Measurements from ENCODE around the gene NECAB3. TPM values are rescaled to one million over a fixed set of nuclear protein-coding genes. Genes with fewer than 3 reads are reported as not detected.

NECAB3 gene
- polyA plus RNA-seq, 3 donors = 11.4 to 15.0 (median 12.5) TPM

GRCh38 chr20:33627577-33628216 lies 46.5 kb downstream of the NECAB3 start:
- no peak for DNase-seq (ENCODE audit: low read depth in 3 of 3, low spot score in 2 of 3)

GRCh38 chr20:33626190-33626589 lies 48.0 kb downstream of the NECAB3 start:
- DNase-seq (ENCODE audit: low read depth in 3 of 3, low spot score in 2 of 3) = no peak

DNA sequence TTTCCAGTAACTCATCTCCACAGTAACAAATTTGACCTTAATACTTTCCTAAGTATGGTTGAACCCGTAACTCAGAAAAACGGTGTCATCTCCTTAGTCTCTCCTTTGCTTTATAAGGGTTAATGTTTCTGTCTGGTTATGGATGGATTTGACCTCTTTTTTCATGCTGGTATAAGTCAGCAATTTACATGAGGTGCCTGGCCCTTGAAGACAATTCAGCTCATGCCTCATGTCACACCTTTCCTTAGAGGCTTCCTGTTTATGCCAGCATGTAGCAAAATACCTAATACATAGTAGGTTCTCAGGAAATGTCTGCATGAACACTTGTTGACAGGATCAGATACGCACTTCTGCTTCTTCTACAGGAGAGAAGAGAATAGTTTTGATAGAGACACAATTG lies 49.8 kb downstream of the NECAB3 start:
- DNase-seq (ENCODE audit: low read depth in 3 of 3, low spot score in 2 of 3) = no peak

- DNase-seq (ENCODE audit: low read depth in 3 of 3, low spot score in 2 of 3) = no peak
These were observed 51.4 kb downstream of the NECAB3 start for GRCh38 chr20:33622705-33623365.

GRCh38 chr20:33621717-33622400 lies 52.4 kb downstream of the NECAB3 start:
- DNase-seq (ENCODE audit: low read depth in 3 of 3, low spot score in 2 of 3) = no peak

DNA sequence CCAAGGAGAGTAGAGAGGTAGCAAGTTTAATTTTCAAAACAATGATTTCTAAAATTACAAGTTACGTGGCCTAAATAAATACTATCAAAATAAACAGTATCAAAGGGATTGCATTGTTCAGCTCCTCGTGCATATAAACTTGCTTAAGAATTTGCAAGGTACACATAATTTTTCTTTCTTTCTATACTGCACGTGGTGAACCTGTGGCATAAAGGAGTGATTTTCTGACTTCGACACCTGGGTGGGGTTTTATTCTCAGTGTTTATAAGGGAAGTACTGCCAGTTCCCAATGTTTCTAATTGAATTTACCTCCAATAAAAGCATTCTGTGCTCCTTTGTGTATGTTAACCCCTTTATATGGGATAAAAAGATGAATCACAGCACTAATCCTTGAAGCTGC lies 62.2 kb downstream of the NECAB3 start:
- DNase-seq (ENCODE audit: low read depth in 3 of 3, low spot score in 2 of 3) = no peak

DNA sequence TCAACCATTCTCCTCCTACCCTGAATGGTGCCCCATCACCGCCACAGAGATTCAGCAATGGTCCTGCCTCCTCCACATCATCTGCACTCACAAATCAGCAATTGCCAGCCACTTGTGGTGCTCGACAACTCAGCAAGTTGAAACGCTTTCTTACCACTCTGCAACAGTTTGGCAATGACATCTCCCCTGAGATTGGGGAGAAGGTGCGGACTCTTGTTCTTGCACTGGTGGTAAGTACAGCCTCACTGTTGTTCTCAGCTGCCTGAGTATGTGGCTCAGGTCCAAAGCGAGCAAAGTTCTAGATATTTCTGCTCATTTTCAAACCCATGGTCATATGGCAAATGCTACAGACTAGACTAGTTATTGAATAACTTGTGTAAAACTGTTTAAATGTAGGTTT lies 63.1 kb downstream of the NECAB3 start:
- DNase-seq (ENCODE audit: low read depth in 3 of 3, low spot score in 2 of 3) = no peak

- no peak for DNase-seq (ENCODE audit: low read depth in 3 of 3, low spot score in 2 of 3)
These were observed 64.7 kb downstream of the NECAB3 start for GRCh38 chr20:33609504-33609903.

Other genes with a start within 250 kb of the NECAB3 start
- 1 to 10 TPM; 9.1 to 9.8 (median 9.6) TPM for gene SNTA1, start 230.7 kb downstream of the NECAB3 start, polyA plus RNA-seq (ENCODE audit: insufficient read length in 3 of 3)
- gene CBFA2T2, start 184.3 kb downstream of the NECAB3 start, polyA plus RNA-seq (ENCODE audit: insufficient read length in 3 of 3) = 10 to 100 TPM; 24.4 to 27.0 (median 26.1) TPM
- under 1 TPM; 0.16 to 0.21 (median 0.19) TPM for gene C20orf144, start 12.1 kb downstream of the NECAB3 start, polyA plus RNA-seq (ENCODE audit: insufficient read length in 3 of 3)
- gene ACTL10, start 7.5 kb downstream of the NECAB3 start, polyA plus RNA-seq (ENCODE audit: insufficient read length in 3 of 3) = under 1 TPM; 0.25 to 0.48 (median 0.29) TPM
- gene E2F1, start 12.0 kb upstream of the NECAB3 start, polyA plus RNA-seq (ENCODE audit: insufficient read length in 3 of 3) = 10 to 100 TPM; 11.0 to 11.4 (median 11.3) TPM
- gene PXMP4, start 45.9 kb upstream of the NECAB3 start, polyA plus RNA-seq (ENCODE audit: insufficient read length in 3 of 3) = 1 to 10 TPM; 7.8 to 8.5 (median 8.2) TPM
- gene ZNF341, start 57.6 kb upstream of the NECAB3 start, polyA plus RNA-seq (ENCODE audit: insufficient read length in 3 of 3) = 1 to 10 TPM; 2.5 to 2.8 (median 2.5) TPM
- 100 to 1,000 TPM; 111 to 117 (median 114) TPM for gene CHMP4B, start 136.9 kb upstream of the NECAB3 start, polyA plus RNA-seq (ENCODE audit: insufficient read length in 3 of 3)